Muscle layer of colon (tissue), 2 donors: Measurements from ENCODE around the gene TRIM14.

Experiments used
- H3K27ac ChIP-seq: one replicate; pipeline ENCODE4 v1.7.0; 2013; ENCODE audit warnings: low read depth, mild to moderate bottlenecking, low read length, moderate library complexity
- H3K27me3 ChIP-seq, 2 donors: one replicate each; pipeline ENCODE4 v1.7.0; 2013; ENCODE audit warnings: low read length in 2 of 2, mild to moderate bottlenecking in 2 of 2; ENCODE audit not compliant: insufficient read depth in 2 of 2, control insufficient read depth in 1 of 2
- H3K36me3 ChIP-seq: one replicate; pipeline ENCODE4 v1.7.0; 2013; ENCODE audit warnings: mild to moderate bottlenecking, low read length; ENCODE audit not compliant: insufficient read depth
- H3K4me1 ChIP-seq: one replicate; pipeline ENCODE4 v1.7.0; 2013; ENCODE audit warnings: mild to moderate bottlenecking, low read length; ENCODE audit not compliant: insufficient read depth
- H3K4me3 ChIP-seq, 2 donors: one replicate each; pipeline ENCODE4 v1.7.0; 2013; ENCODE audit warnings: low read length in 2 of 2, low read depth in 1 of 2, mild to moderate bottlenecking in 1 of 2, moderate library complexity in 1 of 2
- H3K9ac ChIP-seq: one replicate; pipeline ENCODE4 v1.7.0; 2013; ENCODE audit warnings: low read length
- H3K9me3 ChIP-seq: one replicate; pipeline ENCODE4 v1.7.0; 2013; ENCODE audit warnings: mild to moderate bottlenecking, low read length
- donor health status: abdominal sarcoma.
- donor health status: Adenocarcinoma of cecum.

The TRIM14 gene

DNA sequence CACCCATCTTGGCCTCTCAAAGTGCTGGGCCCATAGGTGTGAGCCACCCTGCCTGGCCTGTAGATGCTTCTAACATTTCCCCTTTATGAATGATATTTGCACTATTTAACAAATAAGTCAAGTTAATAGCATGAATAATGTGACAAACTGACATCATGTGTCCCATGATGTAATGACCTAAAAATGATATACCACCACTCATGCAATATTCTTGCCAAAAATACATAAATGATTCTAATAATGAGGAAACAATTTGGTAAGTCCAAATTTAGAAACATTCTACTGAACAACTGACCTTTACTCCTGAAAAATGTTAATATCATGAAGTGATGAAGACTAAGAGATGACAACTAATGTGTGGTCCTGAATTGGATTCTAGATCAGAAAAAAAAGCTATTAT is 33.5 kb upstream of the TRIM14 start:
- Histone ChIP-seq H3K36me3 (no peaks in the 10 kb centered on the region), H3K27ac (no peak overlapping the region), H3K4me3 (no peak overlapping the region)

DNA sequence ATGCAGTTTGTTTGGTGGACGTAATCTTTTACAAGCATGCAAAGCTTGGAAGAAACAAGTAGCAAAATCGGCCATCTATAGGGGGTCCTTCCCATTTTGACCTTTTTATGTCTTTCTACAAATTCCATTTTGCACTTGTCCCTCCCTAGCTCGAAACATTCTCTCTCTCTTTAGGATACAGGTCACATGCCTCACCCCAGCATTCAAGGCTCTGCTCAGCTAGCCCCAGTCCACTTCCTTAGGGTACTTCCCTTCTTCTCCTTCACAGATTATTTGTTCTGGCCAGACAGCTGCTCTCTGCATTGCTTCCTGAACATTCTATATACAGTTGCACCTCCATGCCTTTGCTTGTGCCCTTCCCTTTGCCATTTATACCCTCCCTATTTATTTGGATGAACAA is 31.7 kb upstream of the TRIM14 start:
- H3K27ac ChIP-seq: no peak overlapping the region

More for the DNA sequence above, 33.5 kb upstream of the TRIM14 start:
- no peak overlapping the region for H3K9ac ChIP-seq
- H3K9me3 ChIP-seq: no peaks in the 10 kb centered on the region
- H3K27me3 ChIP-seq: no peaks in the 10 kb centered on the region
- H3K4me1 ChIP-seq: no peaks in the 10 kb centered on the region

DNA sequence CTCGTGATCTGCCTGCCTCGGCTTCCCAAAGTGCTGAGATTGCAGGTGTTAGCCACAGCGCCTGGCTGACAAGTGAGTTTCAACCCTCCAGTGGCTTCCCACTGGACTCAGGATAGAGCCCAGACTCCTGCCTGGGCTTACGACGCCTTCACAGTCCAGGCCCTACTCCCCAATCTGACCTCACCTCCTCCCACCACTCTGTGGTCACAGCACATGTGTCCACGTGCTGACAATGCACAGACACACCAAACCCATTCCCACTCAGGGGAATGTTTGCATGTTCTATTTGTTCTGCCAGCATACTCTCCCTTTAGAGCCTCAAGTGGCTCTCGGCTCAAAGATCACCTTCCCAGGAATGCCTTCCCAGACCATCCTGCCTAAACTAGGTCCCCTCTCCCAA is 31.1 kb upstream of the TRIM14 start:
- Histone ChIP-seq H3K4me1 (no peaks in the 10 kb centered on the region), H3K27me3 (no peaks in the 10 kb centered on the region), H3K9ac (no peak overlapping the region), H3K4me3 (no peak overlapping the region), H3K36me3 (no peaks in the 10 kb centered on the region), H3K27ac (no peak overlapping the region), H3K9me3 (no peaks in the 10 kb centered on the region)

More for the DNA sequence above, 31.7 kb upstream of the TRIM14 start:
- Histone ChIP-seq H3K4me3 (no peak overlapping the region), H3K9me3 (no peaks in the 10 kb centered on the region), H3K27me3 (no peaks in the 10 kb centered on the region), H3K9ac (no peak overlapping the region), H3K36me3 (no peaks in the 10 kb centered on the region), H3K4me1 (no peaks in the 10 kb centered on the region)

DNA sequence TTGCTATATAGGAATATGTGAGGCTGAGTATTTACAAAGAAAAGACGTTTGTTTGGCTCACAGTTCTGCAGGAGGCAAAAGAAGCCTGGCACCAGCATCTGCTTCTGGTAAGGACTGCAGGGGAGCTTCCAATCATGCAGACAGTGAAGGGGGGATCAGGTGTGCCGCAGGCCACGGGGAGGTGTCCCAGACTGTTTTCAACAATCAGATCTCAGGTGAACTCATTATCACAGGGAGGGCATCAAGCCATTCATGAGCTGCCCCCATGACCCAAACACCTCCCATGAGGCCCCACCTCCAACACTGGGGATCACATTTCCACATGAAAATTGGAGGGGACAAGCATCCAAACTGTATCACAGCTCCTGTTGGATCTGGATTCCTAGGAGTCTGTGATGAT is 30.4 kb upstream of the TRIM14 start:
- H3K4me1 ChIP-seq: no peaks in the 10 kb centered on the region
- no peak overlapping the region for H3K4me3 ChIP-seq
- no peaks in the 10 kb centered on the region for H3K27me3 ChIP-seq
- no peak overlapping the region for H3K9ac ChIP-seq
- no peaks in the 10 kb centered on the region for H3K9me3 ChIP-seq
- H3K36me3 ChIP-seq: no peaks in the 10 kb centered on the region
- H3K27ac ChIP-seq: no peak overlapping the region

DNA sequence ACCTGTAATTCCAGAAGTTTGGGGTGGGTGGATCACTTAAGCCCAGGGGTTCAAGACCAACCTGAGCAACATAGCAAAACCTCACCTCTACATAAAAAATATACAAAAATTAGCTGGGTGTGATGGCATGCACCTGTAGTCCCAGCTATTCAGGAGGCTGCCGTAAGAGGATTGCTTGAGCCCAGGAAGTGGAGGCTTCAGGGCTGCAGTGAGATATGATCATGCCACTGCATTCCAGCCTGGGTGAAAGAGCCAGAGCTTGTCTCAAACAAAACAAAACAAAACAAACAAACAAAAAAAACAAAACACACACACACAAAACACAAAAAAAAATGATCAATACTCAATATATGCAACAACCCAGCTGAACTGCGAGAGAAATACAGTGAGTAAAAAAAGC is 29.5 kb upstream of the TRIM14 start:
- Histone ChIP-seq H3K4me3 (no peak overlapping the region), H3K27ac (no peak overlapping the region), H3K9ac (no peak overlapping the region)

DNA sequence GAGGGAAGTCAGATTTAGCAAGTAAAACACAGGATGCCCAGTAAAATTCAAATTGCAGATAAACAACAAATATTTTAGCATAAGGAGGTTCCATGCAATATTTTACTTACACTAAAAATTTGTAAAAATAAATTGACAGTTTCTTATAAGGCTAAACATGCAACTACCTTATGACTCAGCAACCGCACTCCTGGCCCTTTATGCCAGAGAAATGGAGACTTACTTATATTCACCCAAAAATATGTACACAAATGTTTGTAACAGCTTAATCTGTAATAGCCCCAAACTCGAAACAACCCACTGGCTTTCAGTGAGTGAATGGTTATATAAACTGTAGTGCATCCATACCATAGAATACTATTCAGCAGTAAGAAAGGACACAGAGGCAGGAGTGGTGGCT is 28.6 kb upstream of the TRIM14 start:
- no peaks in the 10 kb centered on the region for H3K9me3 ChIP-seq
- no peak overlapping the region for H3K4me3 ChIP-seq
- H3K36me3 ChIP-seq: no peaks in the 10 kb centered on the region
- H3K27me3 ChIP-seq: no peaks in the 10 kb centered on the region
- H3K4me1 ChIP-seq: no peaks in the 10 kb centered on the region
- H3K27ac ChIP-seq: no peak overlapping the region
- no peak overlapping the region for H3K9ac ChIP-seq

More for the DNA sequence above, 29.5 kb upstream of the TRIM14 start:
- no peaks in the 10 kb centered on the region for H3K27me3 ChIP-seq
- no peaks in the 10 kb centered on the region for H3K4me1 ChIP-seq
- H3K36me3 ChIP-seq: no peaks in the 10 kb centered on the region
- H3K9me3 ChIP-seq: no peaks in the 10 kb centered on the region

DNA sequence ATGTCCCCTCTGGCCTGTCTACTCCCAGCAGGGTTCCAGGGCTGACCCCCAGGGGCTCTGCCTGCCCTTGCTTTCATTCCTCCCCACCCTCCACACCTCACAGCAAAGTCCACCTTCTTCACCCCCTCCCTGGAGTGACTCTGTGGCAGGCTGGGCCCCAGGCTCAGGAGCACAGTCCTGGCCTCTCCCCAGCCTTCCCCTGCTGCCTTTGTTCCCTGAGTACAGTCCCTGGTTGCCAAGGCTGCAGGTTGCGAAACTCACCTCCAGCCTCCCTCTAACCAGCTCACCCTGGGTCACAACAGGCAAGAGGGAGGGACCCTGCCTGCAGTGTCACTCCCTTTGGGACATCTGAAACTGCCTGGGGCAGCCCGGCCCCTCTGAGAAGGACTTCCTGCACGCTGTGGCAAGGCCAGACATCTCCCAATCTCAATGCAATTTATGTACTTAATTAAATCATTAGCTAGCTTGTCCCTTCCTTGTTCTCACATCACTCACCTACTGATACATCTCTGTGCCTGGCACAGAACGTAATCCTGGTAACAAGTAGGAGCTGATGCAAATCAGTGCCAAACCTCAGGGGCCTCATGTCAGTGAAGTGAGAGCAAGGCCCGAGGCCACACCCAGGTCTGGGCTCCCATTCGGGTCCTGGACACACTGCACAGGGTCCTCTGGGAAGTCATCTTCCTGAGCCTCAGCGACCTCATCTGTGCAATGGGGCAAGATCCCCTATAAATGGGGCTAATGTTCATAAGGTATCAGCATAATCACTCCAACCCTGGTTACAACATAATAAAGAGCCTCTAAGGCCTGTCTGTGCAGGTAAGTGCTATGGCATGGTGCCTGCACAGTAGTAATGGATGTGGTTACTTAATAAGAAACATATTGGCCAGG is 27.3 kb upstream of the TRIM14 start:
- no peaks in the 10 kb centered on the region for H3K9me3 ChIP-seq
- no peaks in the 10 kb centered on the region for H3K27me3 ChIP-seq
- H3K9ac ChIP-seq: no peak overlapping the region
- no peaks in the 10 kb centered on the region for H3K4me1 ChIP-seq
- H3K27ac ChIP-seq: no peak overlapping the region
- H3K36me3 ChIP-seq: no peaks in the 10 kb centered on the region
- no peak overlapping the region for H3K4me3 ChIP-seq

DNA sequence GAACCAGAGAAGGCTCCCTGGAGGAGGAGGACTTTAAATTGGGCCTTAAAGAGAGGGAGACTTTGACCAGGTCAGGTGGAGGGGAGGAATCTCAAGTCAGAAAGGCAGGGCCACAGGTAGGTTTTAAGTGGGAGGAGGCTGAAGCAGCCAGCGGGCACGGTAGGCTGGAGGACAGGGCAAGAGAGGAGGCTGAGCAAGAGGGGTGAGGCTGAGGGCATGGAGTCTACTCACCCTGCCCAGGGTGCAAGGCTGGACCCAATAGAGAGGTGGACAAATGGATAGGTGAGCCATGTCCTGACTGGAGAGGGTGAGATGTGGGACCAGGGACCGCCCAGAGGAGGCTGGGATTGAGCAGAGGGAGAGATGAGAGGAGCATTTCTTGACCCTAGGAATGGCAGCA is 25.6 kb upstream of the TRIM14 start:
- H3K9ac ChIP-seq: no peak overlapping the region
- no peaks in the 10 kb centered on the region for H3K9me3 ChIP-seq
- H3K27ac ChIP-seq: no peak overlapping the region
- H3K4me3 ChIP-seq: no peak overlapping the region
- no peaks in the 10 kb centered on the region for H3K27me3 ChIP-seq
- H3K36me3 ChIP-seq: no peaks in the 10 kb centered on the region
- H3K4me1 ChIP-seq: no peaks in the 10 kb centered on the region

DNA sequence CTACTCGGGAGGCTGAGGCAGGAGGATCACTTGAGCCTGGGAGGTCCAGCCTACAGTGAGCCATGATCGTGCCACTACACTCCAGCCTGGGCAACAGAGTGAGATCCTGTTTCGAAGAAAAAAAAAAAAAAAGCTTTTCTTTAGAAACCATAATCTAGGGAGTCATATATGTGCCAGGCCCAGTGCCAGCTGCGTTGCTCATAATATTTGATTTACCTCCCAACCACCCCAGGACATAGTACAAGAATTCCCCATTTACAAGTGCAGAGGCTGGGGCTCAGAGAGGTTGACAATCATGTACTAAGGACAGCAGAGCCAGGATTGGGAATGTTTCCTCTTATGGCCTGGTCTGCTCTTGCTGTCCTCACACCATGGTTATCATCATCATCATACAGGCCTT is 25.1 kb upstream of the TRIM14 start:
- H3K36me3 ChIP-seq: no peaks in the 10 kb centered on the region
- H3K4me3 ChIP-seq: no peak overlapping the region
- H3K27ac ChIP-seq: no peak overlapping the region
- H3K9me3 ChIP-seq: no peaks in the 10 kb centered on the region
- no peaks in the 10 kb centered on the region for H3K27me3 ChIP-seq
- H3K9ac ChIP-seq: no peak overlapping the region
- H3K4me1 ChIP-seq: no peaks in the 10 kb centered on the region

DNA sequence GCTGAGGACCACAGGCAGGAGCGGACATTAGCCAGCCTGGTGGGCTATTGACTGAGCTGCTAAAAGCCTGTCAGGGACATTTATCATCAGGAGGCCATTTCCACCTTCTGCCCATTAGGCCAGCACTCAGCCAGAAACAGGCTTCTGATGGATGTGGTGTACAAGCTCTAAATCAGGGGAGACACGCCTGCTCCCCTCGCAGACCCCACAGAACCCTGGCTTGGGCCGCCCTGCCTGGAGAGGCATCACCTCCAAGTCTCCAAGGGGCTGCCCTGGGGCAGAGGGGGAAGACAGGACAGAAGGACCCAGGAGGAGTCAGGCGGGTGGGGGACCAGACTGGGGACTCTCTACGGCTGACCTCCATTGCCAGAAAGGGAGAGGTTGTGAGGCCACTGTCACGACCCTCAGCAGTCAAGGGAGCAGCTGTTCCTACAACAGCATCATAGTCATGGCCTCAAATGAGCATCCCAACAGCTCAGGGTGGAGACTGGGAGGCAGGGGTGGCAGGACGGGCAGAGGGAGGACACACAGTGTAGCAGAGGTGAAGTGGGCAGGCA is 24.0 kb upstream of the TRIM14 start:
- no peaks in the 10 kb centered on the region for H3K4me1 ChIP-seq
- H3K36me3 ChIP-seq: no peaks in the 10 kb centered on the region
- H3K4me3 ChIP-seq: no peak overlapping the region
- H3K27ac ChIP-seq: no peak overlapping the region
- no peaks in the 10 kb centered on the region for H3K9me3 ChIP-seq
- no peaks in the 10 kb centered on the region for H3K27me3 ChIP-seq
- no peak overlapping the region for H3K9ac ChIP-seq

DNA sequence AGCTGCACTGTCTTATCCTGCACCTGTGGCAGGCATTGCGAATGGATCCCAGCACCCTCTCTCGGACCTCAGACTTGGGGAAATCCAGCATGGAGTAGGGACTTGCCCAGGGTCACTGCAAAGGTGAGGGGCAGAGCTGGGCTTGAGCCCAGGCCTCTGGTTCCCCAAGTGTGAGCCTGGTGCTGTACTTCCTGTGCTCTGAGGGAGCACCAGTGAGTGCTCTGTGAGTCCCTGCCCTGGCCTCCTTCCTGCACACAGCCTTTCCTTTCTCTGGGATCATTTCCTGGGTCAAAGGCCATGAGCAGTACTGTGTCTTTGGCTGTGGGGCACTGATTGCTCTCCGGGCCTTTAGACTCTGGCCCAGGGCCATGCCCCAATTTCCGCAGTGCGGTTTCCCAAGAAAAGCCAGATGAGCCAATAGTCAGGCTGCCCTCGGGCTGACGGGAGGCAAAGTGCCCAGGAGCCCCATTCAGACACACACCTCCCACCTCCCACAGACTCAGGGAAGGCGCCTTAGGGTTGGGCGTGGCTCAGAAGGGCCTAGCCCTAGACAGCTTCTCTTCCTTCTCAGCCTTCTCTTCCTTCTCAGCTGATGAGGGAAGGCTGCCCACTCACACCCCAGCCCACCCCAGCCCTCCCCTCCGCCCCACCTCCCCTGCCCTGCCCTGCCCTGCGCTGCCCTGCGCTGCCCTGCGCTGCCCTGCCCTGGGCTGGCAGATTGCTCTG is 23.3 kb upstream of the TRIM14 start:
- Histone ChIP-seq H3K4me3 (no peak overlapping the region), H3K27me3 (no peaks in the 10 kb centered on the region), H3K36me3 (no peaks in the 10 kb centered on the region), H3K9ac (no peak overlapping the region), H3K9me3 (no peaks in the 10 kb centered on the region), H3K4me1 (no peaks in the 10 kb centered on the region), H3K27ac (no peak overlapping the region)
